Gastroesophageal sphincter (tissue), 3 donors: Measurements from ENCODE around the gene CENPX.

ENCODE experiments used
- CTCF ChIP-seq, 4 experiments: fragments of 200-600 bp in 2 of 4; fragments of 450-650 bp in 2 of 4; sonication (generic) in 1 of 4; IDR thresholded peaks; one replicate each; pipeline ENCODE4 v1.5.1; 2017 to 2019; ENCODE audit warnings: antibody characterized with exemption in 4 of 4, mild to moderate bottlenecking in 2 of 4, moderate library complexity in 2 of 4
- POLR2A ChIP-seq, 2 donors: fragments of 450-650 bp; IDR thresholded peaks; one replicate each; pipeline ENCODE4 v1.6.1; 2017; ENCODE audit warnings: antibody characterized with exemption in 2 of 2, mild to moderate bottlenecking in 2 of 2, moderate library complexity in 1 of 2

- TF ChIP-seq CTCF (IDR thresholded peaks at IDR 0.05) (no peak), POLR2A (IDR thresholded peaks at IDR 0.05) (no peak)
Observed at GRCh38 chr17:82014971-82015310, 7.7 kb downstream of the CENPX start.
